ENCODE data around the gene RBM34.

RBM34 gene

GRCh38 chr1:235106457-235106856 lies 54.6 kb downstream of the RBM34 start:
- no peak for DNase-seq (ENCODE audit: extremely low read depth, low read depth)

DNA sequence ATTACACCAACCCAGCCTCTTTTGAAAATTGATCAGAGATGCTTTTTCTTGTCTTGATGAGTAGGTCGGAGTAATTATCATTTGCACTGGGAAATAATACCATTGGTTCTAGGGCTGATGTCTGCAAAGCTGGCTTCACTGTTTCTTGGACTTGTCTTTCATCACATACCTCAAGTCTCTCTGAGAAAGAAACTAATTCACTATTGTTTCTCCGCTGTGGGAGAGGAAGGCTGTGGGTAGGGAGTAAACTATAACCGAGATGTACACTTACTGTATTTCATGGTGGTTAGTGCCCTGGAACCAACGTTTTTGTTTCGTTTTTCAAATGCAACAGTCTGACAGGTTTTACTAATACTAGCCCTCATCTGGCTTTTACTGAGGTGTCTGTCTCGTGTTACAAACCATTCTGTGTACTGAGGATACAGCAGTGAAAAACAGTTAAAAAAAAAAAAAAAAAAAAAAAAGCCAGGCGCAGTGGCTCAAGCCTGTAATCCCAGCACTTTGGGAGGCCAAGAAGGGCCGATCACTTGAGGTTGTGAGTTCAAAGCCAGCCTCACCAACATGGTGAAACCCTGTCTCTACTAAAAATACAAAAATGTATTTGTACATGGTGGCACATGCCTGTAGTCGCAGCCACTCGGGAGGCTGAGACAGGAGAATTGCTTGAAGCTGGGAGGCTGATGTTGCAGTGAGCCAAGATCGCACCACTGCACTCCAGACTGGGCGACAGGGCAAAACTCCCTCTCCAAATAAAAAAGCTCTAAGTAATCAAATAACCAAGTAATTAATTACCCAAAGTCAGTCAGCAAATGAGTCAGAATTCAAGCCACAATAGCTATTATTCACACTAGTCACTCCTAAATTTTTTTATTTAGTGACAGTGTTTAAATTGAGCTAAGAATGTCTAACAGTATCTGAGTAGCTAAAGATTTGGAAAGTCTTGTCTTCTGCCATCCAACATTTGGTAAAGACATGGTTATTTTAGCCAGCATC lies 55.7 kb downstream of the RBM34 start:
- no peak for DNase-seq (ENCODE audit: extremely low read depth, low read depth)
- TF ChIP-seq, protein P1, sequence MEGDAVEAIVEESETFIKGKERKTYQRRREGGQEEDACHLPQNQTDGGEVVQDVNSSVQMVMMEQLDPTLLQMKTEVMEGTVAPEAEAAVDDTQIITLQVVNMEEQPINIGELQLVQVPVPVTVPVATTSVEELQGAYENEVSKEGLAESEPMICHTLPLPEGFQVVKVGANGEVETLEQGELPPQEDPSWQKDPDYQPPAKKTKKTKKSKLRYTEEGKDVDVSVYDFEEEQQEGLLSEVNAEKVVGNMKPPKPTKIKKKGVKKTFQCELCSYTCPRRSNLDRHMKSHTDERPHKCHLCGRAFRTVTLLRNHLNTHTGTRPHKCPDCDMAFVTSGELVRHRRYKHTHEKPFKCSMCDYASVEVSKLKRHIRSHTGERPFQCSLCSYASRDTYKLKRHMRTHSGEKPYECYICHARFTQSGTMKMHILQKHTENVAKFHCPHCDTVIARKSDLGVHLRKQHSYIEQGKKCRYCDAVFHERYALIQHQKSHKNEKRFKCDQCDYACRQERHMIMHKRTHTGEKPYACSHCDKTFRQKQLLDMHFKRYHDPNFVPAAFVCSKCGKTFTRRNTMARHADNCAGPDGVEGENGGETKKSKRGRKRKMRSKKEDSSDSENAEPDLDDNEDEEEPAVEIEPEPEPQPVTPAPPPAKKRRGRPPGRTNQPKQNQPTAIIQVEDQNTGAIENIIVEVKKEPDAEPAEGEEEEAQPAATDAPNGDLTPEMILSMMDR (IDR thresholded peaks at IDR 0.05; ENCODE audit: low read depth, low read length), result no peak

More at GRCh38 chr1:235106457-235106856, 54.6 kb downstream of the RBM34 start:
- TF ChIP-seq, protein P1 (IDR thresholded peaks at IDR 0.05; ENCODE audit: low read depth, low read length), result no peak

- no peak for DNase-seq (ENCODE audit: extremely low read depth, low read depth)
Measured at GRCh38 chr1:235102993-235103411, 58.0 kb downstream of the RBM34 start.

DNA sequence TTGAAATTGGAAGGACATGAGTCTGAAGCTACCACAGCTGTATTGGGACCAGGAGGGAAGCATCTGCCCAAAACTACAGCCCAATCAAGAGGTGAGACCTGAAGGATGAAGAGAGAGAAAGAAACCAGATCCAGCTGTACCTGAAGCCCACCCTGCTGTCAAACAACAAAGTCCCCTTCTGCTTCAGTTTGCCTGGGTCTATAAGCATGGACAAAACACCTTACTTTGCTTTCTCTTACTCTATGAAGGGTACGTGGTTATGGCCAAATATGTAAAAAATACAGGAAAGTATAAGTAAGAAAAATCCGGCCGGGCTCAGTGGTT lies 58.8 kb downstream of the RBM34 start:
- no peak for DNase-seq (ENCODE audit: extremely low read depth, low read depth)
- TF ChIP-seq, protein P1 (IDR thresholded peaks at IDR 0.05; ENCODE audit: low read depth, low read length), result no peak

More at GRCh38 chr1:235102993-235103411, 58.0 kb downstream of the RBM34 start:
- TF ChIP-seq, protein P1 (IDR thresholded peaks at IDR 0.05; ENCODE audit: low read depth, low read length), result no peak

GRCh38 chr1:235101558-235102258 lies 59.3 kb downstream of the RBM34 start:
- DNase-seq (ENCODE audit: extremely low read depth, low read depth), result no peak
- TF ChIP-seq, protein P1 (IDR thresholded peaks at IDR 0.05; ENCODE audit: low read depth, low read length), result no peak

DNA sequence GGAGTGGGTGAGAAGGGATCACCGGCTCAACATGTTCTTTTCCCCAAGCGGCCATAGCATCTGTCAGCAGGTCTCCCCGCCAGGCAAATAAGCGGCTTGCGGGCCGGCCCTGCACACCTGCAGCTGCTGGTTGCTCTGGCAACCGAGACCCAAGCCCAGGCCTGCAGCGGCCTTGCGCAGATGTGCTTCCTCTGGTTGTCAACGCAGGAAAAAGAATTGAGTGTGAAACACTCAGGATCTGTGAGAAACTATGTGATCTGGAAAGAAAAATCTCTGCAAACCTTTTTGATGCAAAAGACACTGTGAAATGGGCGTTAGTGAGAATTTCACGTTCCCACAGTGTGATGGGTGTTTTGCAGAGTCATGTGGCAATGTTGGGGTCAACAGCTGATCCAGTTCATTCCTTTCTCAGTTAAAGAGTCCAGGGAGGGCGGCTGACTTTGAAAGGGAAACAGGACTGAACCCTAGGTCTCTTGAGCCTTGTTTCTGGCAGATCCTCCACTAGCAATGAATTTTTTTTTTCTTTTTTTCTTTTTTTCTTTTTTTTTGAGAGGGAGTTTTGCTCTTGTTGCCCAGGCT lies 60.8 kb downstream of the RBM34 start:
- TF ChIP-seq, protein P1 (IDR thresholded peaks at IDR 0.05; ENCODE audit: low read depth, low read length), result no peak
- DNase-seq (ENCODE audit: extremely low read depth, low read depth), result no peak

Measured in AG09319 (cell line).